Measurements from ENCODE around the gene MYO16.

Gene MYO16

GRCh38 chr13:109126891-109127641 is 497.7 kb downstream of the MYO16 start:
- no peaks in the 10 kb centered on the region for H3K27me3 ChIP-seq (ENCODE audit: insufficient read depth, poor library complexity, severe bottlenecking)
- no peak overlapping the region for H3K27ac ChIP-seq (ENCODE audit: poor library complexity, severe bottlenecking)
- H3K4me3 ChIP-seq (ENCODE audit: severe bottlenecking), result no peak overlapping the region
- no peaks in the 10 kb centered on the region for H3K36me3 ChIP-seq (ENCODE audit: low read depth)
- no peak for ATAC-seq (ENCODE audit: low read depth)
- no peak for TF ChIP-seq CTCF (IDR thresholded peaks at IDR 0.05; ENCODE audit: poor library complexity, severe bottlenecking)
- no peak for DNase-seq (ENCODE audit: low spot score)
- H3K9me3 ChIP-seq (ENCODE audit: severe bottlenecking), result no peaks in the 10 kb centered on the region
- H3K4me1 ChIP-seq (ENCODE audit: insufficient read depth, poor library complexity, severe bottlenecking), result no peaks in the 10 kb centered on the region

GRCh38 chr13:109128121-109128520 is 498.7 kb downstream of the MYO16 start:
- H3K4me1 ChIP-seq (ENCODE audit: insufficient read depth, poor library complexity, severe bottlenecking), result no peaks in the 10 kb centered on the region
- no peaks in the 10 kb centered on the region for H3K9me3 ChIP-seq (ENCODE audit: severe bottlenecking)
- no peak for TF ChIP-seq CTCF (IDR thresholded peaks at IDR 0.05; ENCODE audit: poor library complexity, severe bottlenecking)
- no peak for ATAC-seq (ENCODE audit: low read depth)
- H3K4me3 ChIP-seq (ENCODE audit: severe bottlenecking), result no peak overlapping the region
- H3K36me3 ChIP-seq (ENCODE audit: low read depth), result no peaks in the 10 kb centered on the region
- no peaks in the 10 kb centered on the region for H3K27me3 ChIP-seq (ENCODE audit: insufficient read depth, poor library complexity, severe bottlenecking)
- no peak for DNase-seq (ENCODE audit: low spot score)
- H3K27ac ChIP-seq (ENCODE audit: poor library complexity, severe bottlenecking), result no peak overlapping the region

- TF ChIP-seq CTCF (IDR thresholded peaks at IDR 0.05; ENCODE audit: poor library complexity, severe bottlenecking), result no peak
- no peaks in the 10 kb centered on the region for H3K4me1 ChIP-seq (ENCODE audit: insufficient read depth, poor library complexity, severe bottlenecking)
- no peak overlapping the region for H3K4me3 ChIP-seq (ENCODE audit: severe bottlenecking)
- no peaks in the 10 kb centered on the region for H3K9me3 ChIP-seq (ENCODE audit: severe bottlenecking)
- DNase-seq (ENCODE audit: low spot score), result no peak
- no peaks in the 10 kb centered on the region for H3K27me3 ChIP-seq (ENCODE audit: insufficient read depth, poor library complexity, severe bottlenecking)
- H3K27ac ChIP-seq (ENCODE audit: poor library complexity, severe bottlenecking), result no peak overlapping the region
- no peak for ATAC-seq (ENCODE audit: low read depth)
- no peaks in the 10 kb centered on the region for H3K36me3 ChIP-seq (ENCODE audit: low read depth)
These were observed 500.9 kb downstream of the MYO16 start for GRCh38 chr13:109130093-109130835.

- Histone ChIP-seq H3K27me3 (ENCODE audit: insufficient read depth, poor library complexity, severe bottlenecking) (no peaks in the 10 kb centered on the region), H3K4me1 (ENCODE audit: insufficient read depth, poor library complexity, severe bottlenecking) (no peaks in the 10 kb centered on the region), H3K9me3 (ENCODE audit: severe bottlenecking) (no peaks in the 10 kb centered on the region), H3K27ac (ENCODE audit: poor library complexity, severe bottlenecking) (no peak overlapping the region), H3K36me3 (ENCODE audit: low read depth) (no peaks in the 10 kb centered on the region), H3K4me3 (ENCODE audit: severe bottlenecking) (no peak overlapping the region)
- no peak for TF ChIP-seq CTCF (IDR thresholded peaks at IDR 0.05; ENCODE audit: poor library complexity, severe bottlenecking)
- ATAC-seq (ENCODE audit: low read depth), result no peak
- no peak for DNase-seq (ENCODE audit: low spot score)
These were observed 502.4 kb downstream of the MYO16 start for GRCh38 chr13:109131698-109132257.
